Astrocyte of the cerebellum (primary cell): Measurements from ENCODE around the gene RNF207.

Experiments
- DNase-seq: peaks from one replicate; pipeline ENCODE4 v3.0.0-alpha.2; 2011; ENCODE audit warnings: low read depth
- H3K4me3 ChIP-seq: 2 replicates; pipeline ENCODE4 v1.5.1; 2011; ENCODE audit warnings: mild to moderate bottlenecking, low read depth, low read length, moderate library complexity
- in situ Hi-C: cut with HindIII; loops from 2 replicates; pipeline ENCODE4 v1.10.0; 2017; ENCODE audit warnings: low sequenced_read_pairs
- TF ChIP-seq, protein P1 (sequence below): IDR thresholded peaks from 2 replicates; pipeline ENCODE4 v1.5.1; 2012; ENCODE audit warnings: low read length, low read depth, moderate library complexity, mild to moderate bottlenecking; ENCODE audit errors: missing control alignments

RNF207 gene

DNA sequence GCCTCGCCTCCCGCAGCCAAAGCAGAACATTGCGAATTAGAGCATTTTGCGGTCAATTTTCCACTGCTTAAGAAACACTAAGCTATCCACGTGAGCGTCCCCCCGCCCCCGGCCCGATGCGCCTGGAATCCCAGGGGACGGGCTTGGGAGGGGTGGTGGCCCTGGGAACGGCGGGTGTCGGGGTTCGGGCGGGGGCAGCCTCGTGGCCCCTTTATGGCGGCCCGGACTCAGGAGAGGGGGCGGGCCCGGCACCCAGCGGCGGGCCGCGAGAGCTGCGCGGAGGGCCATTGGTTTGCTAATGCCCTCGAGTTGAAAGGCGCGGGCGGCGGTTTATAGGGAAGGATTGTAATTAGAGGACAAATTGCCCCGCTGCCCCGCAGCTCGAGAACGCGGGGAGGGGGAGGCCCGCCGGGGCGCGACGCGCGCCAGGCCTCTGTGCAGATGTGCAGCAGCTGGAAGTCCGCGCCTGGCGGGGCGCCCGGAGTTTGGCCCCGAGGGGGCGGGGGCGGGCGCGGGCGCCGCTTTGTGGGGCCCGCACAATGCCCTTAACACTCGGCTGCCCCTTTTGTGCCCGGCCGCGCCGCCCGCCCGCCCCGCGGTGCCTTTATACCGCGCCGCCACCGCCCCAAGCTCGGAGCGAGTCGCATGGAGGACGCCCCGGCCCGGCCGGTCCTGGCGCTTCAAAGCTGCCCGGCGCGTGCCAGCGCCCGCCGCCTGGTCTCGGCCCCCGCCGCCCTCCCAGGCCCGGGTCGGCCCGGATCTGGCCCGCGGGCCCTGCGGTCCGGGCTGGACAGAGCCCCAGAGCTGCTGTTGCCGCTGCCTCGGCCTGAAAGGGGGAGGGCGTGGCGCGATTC, 36.2 kb downstream of the RNF207 start:
- no peak for DNase-seq
- peak overlapping the region; percentile 15 for H3K4me3 ChIP-seq
- in situ Hi-C loops = no loop called here
- TF ChIP-seq, protein P1, sequence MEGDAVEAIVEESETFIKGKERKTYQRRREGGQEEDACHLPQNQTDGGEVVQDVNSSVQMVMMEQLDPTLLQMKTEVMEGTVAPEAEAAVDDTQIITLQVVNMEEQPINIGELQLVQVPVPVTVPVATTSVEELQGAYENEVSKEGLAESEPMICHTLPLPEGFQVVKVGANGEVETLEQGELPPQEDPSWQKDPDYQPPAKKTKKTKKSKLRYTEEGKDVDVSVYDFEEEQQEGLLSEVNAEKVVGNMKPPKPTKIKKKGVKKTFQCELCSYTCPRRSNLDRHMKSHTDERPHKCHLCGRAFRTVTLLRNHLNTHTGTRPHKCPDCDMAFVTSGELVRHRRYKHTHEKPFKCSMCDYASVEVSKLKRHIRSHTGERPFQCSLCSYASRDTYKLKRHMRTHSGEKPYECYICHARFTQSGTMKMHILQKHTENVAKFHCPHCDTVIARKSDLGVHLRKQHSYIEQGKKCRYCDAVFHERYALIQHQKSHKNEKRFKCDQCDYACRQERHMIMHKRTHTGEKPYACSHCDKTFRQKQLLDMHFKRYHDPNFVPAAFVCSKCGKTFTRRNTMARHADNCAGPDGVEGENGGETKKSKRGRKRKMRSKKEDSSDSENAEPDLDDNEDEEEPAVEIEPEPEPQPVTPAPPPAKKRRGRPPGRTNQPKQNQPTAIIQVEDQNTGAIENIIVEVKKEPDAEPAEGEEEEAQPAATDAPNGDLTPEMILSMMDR = no peak

DNA sequence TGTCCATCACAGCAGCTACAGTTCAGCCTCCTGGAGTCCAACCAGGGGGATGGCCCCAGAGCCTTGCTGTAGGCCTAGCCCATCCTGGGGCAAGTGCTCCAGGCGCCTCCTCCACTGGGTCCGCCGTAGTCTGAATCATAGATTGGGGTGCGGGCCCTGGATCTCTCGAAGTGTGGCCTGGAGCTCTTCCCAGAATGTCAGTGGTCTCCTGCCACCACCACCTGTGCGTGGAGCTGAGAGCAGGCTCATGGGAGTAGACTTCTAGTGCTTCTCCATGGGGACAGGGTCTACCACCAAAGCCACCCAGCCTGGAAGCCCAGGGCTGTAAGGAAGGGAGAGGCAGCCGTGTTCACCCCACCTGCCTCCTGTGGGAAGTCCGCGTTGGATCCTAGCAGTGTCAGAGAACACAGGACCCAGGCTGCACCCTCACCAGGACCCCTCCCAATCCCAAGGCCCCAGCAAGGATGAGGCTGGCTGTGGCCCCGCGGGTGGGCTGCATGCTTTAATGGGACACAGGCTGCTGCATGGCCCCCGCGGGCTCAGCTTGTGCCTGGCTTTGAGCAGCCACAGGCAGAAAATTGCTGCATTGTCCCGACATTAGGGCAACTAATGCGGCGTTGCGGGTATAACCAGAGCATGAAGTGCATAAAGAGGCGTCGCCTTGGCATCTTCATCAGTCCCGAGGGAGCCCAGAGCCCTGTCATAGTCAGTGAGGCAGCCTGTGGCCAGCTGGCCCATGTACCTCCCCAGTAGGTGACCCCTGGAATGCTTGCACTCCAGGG, 37.3 kb downstream of the RNF207 start:
- in situ Hi-C loops = no loop called here
- no peak overlapping the region for H3K4me3 ChIP-seq
- TF ChIP-seq, protein P1 = no peak
- DNase-seq = no peak

DNA sequence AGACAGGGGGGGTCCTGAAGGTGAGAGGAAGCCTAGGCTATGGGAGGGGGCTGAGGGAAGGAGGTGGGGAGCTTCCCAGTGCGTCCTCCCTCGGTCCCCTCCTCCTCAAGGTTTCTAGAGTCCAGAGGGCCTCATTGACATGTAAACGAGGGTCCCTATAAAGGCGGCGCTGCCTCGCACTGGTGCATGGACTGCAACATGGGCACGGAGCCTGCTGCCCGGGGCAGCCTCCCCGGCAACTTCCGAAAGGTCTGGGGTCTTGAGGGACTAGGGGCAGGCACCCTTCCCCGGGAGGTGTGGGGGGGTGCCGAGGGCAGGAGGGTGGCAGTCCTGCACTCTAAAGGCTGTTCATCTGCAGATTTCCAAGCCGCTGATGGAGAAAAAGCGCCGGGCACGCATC, 38.1 kb downstream of the RNF207 start, which contains the start of gene HES3:
Gene HES3, plus strand, starts transcription at position 187 of the 400 bp plus-strand sequence. Its CDS starts 187 bp downstream, at position 374.
- TF ChIP-seq, protein P1 = no peak
- in situ Hi-C loops = no loop called here
- H3K4me3 ChIP-seq = no peak within 1 kb of the TSS
- DNase-seq = no peak

DNA sequence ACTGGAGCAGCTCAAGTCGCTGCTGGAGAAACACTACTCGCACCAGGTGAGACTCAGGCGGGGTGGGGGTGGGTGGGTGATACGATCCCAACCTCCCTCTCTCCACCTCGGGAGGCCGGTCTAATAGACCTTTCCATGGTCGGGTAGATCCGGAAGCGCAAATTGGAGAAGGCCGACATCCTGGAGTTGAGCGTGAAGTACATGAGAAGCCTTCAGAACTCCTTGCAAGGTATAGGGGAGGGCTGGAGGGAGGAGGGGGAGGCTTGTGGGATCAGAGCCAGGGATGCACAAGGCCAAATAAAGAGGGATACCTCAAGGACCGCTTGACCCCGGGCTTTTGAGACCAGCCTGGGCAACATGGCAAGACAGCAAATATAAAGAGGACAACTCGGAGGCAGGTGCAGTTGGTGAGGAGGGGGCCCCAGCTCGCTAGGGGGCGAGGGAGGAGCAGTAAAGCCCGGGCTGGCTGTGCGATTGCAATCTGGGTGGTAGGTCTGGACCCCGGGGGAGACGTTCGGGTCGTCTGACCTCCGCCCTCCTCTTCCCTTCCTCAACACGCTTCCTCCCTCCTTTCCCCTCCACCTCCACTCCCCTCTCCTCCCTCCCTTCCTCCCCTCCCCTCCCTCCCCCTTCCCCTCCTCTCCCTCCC, 38.6 kb downstream of the RNF207 start:
- in situ Hi-C loops = no loop called here
- TF ChIP-seq, protein P1 = no peak
- no peak overlapping the region for H3K4me3 ChIP-seq
- no peak for DNase-seq

DNA sequence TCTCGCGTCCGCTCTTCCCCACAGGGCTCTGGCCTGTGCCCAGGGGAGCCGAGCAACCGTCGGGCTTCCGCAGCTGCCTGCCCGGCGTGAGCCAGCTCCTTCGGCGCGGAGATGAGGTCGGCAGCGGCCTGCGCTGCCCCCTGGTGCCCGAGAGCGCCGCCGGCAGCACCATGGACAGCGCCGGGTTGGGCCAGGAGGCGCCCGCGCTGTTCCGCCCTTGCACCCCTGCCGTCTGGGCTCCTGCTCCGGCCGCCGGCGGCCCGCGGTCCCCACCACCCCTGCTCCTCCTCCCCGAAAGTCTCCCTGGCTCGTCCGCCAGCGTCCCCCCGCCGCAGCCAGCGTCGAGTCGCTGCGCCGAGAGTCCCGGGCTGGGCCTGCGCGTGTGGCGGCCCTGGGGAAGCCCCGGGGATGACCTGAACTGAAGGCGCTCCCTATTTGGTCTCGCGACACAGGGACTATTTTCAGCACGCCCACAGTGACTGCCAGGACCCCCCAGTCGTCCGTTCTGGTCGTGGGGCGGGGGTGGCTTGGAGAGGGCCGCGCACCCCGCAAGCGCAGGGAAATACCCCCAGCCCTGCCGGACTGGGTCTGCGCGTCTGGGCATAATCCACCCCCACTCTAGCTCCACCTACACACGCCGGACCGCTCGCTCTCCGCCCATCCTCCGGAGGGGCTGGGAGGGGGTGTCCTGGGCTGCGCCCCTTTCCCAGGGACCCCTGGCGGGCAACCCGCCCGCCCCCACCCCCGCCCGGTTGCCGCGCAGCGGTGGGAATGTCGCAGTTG, 39.4 kb downstream of the RNF207 start:
- peak overlapping the region; percentile 18 for H3K4me3 ChIP-seq
- in situ Hi-C loops = no loop called here
- TF ChIP-seq, protein P1 = peak; percentile 82
- DNase-seq = peak; percentile 43

DNA sequence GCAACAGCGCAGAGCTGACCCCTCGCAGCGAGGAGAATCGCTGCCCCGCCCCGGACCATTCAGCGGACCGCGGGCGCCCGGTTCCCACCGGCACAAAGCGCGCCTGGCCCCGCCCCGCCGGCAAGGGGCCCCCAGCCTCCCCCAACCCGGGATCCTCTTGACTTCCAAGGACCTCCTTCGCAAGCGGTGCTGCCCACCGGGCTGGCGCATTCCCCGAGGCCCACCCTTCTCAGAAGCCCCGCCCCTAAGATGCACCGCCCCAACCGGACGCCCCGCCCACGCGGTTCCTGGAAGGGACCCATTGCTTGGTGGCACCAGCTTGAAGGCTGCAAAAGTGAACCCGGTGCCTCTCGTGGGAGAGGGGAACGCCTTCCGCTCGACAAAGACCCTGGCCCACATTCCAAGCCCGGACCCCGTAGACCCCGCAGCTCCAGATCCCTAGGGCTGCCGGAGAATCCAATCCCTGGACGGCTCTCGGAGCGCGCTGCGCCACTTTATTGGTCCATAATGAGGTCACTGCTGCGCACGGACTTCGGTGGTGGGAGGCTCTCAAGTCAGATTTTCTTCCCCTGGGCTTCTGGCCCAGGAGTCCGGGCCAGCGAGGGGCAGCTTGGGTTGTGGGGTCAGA, 40.1 kb downstream of the RNF207 start:
- DNase-seq = no peak

More for the DNA sequence above, 40.1 kb downstream of the RNF207 start:
- H3K4me3 ChIP-seq = peak overlapping the region; percentile 18
- in situ Hi-C loops = no loop called here
- TF ChIP-seq, protein P1 = no peak
